ENCODE measurements around the gene CACNA1F. TPM values are rescaled to one million over a fixed set of nuclear protein-coding genes. Genes with fewer than 3 reads are reported as not detected.

The CACNA1F gene
- total and polyA plus RNA-seq, 9 of the 15 experiments (the other 6 are each of a cell fraction or from before 2014, with no cell fraction given): under 0.01 to 0.41 (median 0.03) TPM; not detected in 3

- TF ChIP-seq PML (IDR thresholded peaks at IDR 0.05; ENCODE audit: low read length): no peak
- TF ChIP-seq, protein P1, sequence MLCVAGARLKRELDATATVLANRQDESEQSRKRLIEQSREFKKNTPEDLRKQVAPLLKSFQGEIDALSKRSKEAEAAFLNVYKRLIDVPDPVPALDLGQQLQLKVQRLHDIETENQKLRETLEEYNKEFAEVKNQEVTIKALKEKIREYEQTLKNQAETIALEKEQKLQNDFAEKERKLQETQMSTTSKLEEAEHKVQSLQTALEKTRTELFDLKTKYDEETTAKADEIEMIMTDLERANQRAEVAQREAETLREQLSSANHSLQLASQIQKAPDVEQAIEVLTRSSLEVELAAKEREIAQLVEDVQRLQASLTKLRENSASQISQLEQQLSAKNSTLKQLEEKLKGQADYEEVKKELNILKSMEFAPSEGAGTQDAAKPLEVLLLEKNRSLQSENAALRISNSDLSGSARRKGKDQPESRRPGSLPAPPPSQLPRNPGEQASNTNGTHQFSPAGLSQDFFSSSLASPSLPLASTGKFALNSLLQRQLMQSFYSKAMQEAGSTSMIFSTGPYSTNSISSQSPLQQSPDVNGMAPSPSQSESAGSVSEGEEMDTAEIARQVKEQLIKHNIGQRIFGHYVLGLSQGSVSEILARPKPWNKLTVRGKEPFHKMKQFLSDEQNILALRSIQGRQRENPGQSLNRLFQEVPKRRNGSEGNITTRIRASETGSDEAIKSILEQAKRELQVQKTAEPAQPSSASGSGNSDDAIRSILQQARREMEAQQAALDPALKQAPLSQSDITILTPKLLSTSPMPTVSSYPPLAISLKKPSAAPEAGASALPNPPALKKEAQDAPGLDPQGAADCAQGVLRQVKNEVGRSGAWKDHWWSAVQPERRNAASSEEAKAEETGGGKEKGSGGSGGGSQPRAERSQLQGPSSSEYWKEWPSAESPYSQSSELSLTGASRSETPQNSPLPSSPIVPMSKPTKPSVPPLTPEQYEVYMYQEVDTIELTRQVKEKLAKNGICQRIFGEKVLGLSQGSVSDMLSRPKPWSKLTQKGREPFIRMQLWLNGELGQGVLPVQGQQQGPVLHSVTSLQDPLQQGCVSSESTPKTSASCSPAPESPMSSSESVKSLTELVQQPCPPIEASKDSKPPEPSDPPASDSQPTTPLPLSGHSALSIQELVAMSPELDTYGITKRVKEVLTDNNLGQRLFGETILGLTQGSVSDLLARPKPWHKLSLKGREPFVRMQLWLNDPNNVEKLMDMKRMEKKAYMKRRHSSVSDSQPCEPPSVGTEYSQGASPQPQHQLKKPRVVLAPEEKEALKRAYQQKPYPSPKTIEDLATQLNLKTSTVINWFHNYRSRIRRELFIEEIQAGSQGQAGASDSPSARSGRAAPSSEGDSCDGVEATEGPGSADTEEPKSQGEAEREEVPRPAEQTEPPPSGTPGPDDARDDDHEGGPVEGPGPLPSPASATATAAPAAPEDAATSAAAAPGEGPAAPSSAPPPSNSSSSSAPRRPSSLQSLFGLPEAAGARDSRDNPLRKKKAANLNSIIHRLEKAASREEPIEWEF (CRISPR knock-in tag; IDR thresholded peaks at IDR 0.05): no peak
- no peak for TF ChIP-seq CBFA2T2 (conservative IDR thresholded peaks at IDR 0.05)
- TF ChIP-seq U2AF1 (optimal IDR thresholded peaks at IDR 0.05; ENCODE audit: low read depth, low read length): no peak
- TF ChIP-seq MED1 (CRISPR knock-in tag; IDR thresholded peaks at IDR 0.05; ENCODE audit: borderline replicate concordance): no peak
- peak; percentile 40 for TF ChIP-seq BRD9 (IDR thresholded peaks at IDR 0.05; ENCODE audit: low read depth, partially characterized antibody)
- TF ChIP-seq POLR2AphosphoS5 (IDR thresholded peaks at IDR 0.05; ENCODE audit: control insufficient read depth, insufficient read depth, low read depth, low read length): no peak; the same call in 1 of the 2 replicates
- TF ChIP-seq, protein P2, sequence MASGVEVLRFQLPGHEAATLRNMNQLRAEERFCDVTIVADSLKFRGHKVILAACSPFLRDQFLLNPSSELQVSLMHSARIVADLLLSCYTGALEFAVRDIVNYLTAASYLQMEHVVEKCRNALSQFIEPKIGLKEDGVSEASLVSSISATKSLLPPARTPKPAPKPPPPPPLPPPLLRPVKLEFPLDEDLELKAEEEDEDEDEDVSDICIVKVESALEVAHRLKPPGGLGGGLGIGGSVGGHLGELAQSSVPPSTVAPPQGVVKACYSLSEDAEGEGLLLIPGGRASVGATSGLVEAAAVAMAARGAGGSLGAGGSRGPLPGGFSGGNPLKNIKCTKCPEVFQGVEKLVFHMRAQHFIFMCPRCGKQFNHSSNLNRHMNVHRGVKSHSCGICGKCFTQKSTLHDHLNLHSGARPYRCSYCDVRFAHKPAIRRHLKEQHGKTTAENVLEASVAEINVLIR (CRISPR knock-in tag; IDR thresholded peaks at IDR 0.05): peak; percentile 52; the same call in 1 of the 2 replicates
- TF ChIP-seq EP300 (IDR thresholded peaks at IDR 0.05; ENCODE audit: low read length): no peak
- TF ChIP-seq POLR2B (IDR thresholded peaks at IDR 0.05; ENCODE audit: low read depth, partially characterized antibody): peak; percentile 82
- no peak for TF ChIP-seq ZNF431 (CRISPR knock-in tag; IDR thresholded peaks at IDR 0.05)
- TF ChIP-seq TSHZ1 (CRISPR knock-in tag; IDR thresholded peaks at IDR 0.05): no peak
- no peak for TF ChIP-seq BRD4 (IDR thresholded peaks at IDR 0.05)
- TF ChIP-seq TCF7L2 (IDR thresholded peaks at IDR 0.05; ENCODE audit: low read depth, low read length): no peak
- TF ChIP-seq ZBTB8A (IDR thresholded peaks at IDR 0.05; ENCODE audit: partially characterized antibody): no peak
- TF ChIP-seq, protein P3, sequence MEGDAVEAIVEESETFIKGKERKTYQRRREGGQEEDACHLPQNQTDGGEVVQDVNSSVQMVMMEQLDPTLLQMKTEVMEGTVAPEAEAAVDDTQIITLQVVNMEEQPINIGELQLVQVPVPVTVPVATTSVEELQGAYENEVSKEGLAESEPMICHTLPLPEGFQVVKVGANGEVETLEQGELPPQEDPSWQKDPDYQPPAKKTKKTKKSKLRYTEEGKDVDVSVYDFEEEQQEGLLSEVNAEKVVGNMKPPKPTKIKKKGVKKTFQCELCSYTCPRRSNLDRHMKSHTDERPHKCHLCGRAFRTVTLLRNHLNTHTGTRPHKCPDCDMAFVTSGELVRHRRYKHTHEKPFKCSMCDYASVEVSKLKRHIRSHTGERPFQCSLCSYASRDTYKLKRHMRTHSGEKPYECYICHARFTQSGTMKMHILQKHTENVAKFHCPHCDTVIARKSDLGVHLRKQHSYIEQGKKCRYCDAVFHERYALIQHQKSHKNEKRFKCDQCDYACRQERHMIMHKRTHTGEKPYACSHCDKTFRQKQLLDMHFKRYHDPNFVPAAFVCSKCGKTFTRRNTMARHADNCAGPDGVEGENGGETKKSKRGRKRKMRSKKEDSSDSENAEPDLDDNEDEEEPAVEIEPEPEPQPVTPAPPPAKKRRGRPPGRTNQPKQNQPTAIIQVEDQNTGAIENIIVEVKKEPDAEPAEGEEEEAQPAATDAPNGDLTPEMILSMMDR (IDR thresholded peaks at IDR 0.05 in 2 of 3, conservative IDR thresholded peaks at IDR 0.05 in 1 of 3; ENCODE audit: insufficient read depth in 2 of 3, low read depth in 1 of 3, low read length in 3 of 3): no peak
These were observed 36.0 kb upstream of the CACNA1F start (continued) for GRCh38 chrX:49269010-49269766.
